ENCODE data around the gene DNAJB8. TPM values are rescaled to one million over a fixed set of nuclear protein-coding genes. Genes with fewer than 3 reads are reported as not detected.

DNAJB8 gene
- total and polyA plus RNA-seq, 8 donors = not detected

DNA sequence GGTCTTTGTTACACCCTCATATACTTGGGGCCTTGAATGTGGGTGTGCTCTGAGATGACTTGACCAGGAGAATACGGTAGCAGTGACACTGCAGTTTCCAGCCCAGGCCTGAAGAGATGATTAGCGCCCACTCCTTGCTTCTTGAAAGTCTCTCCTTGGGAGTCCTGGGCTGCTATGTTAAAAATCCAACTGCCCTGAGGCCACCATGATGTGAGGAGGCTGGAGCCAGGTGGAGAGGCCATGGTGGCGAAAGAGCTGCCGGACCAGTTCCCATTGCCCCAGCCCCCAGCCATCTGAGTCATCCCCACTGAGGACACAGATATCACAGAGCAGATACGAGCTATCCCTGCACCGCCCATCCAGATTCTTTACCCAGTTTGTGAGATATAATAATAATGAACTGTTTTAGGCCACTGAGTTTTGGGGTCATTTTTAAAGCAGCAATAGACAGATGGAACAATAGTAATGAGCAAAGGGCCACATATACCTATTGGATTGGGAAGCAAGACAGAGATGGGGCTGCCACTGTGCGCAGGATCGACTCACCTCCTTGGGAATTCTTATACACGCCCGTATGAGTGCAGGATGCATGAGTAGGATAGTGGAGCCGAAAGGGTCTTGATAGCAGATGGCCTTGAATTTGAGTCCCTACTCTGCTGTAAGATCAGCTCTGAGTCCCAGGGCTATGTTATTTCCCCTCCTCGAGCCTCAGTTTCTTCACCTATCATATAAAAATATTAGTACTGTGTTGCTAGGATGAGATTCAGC, 38.5 kb upstream of the DNAJB8 start:
- ATAC-seq (no peak), DNase-seq (no peak)
- intact Hi-C loops (cut with DNase I) = no loop called here

DNA sequence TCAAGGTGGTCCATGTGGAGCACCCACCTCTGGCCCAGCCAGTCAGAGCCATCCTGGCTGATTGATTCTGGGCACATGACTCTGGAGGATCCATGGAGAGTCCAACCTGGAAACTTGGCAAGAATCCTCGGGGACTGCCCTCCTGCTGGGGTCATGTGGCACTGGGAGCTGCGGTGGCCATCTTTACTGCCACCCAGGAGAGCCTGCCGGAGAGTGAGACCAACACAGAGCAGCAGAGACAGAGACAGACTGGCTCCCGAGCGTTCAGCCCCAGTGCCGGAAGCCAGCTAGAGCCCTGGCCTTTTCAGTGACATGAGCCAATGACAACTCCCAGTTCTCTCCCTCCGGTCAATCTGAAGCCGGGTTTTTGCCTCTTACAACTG, 37.8 kb upstream of the DNAJB8 start:
- no peak overlapping the region for H3K27ac ChIP-seq
- no peak for DNase-seq
- ATAC-seq = no peak

More for the DNA sequence above, 38.5 kb upstream of the DNAJB8 start:
- no peak for TF ChIP-seq CTCF (IDR thresholded peaks at IDR 0.05)
- Histone ChIP-seq H3K36me3 (no peaks in the 10 kb centered on the region), H3K4me3 (no peak overlapping the region), H3K27ac (no peak overlapping the region), H3K9me3 (peaks cover 0 to 4% of the 10 kb centered on the region in 2 donors), H3K27me3 (peaks cover 0 to 14% of the 10 kb centered on the region in 2 donors), H3K4me1 (no peaks in the 10 kb centered on the region)

GRCh38 chr3:128503751-128504532, 37.3 kb upstream of the DNAJB8 start:
- TF ChIP-seq CTCF (IDR thresholded peaks at IDR 0.05) = no peak
- H3K27me3 ChIP-seq = peaks cover 0 to 26% of the 10 kb centered on the region in 2 donors
- H3K4me3 ChIP-seq = no peak overlapping the region
- H3K36me3 ChIP-seq = no peaks in the 10 kb centered on the region
- no peaks in the 10 kb centered on the region for H3K4me1 ChIP-seq
- intact Hi-C loops (cut with DNase I) = no loop called here
- peaks cover 0 to 4% of the 10 kb centered on the region in 2 donors for H3K9me3 ChIP-seq
- DNase-seq (no peak), ATAC-seq (no peak)
- no peak overlapping the region for H3K27ac ChIP-seq

More for the DNA sequence above, 37.8 kb upstream of the DNAJB8 start:
- Histone ChIP-seq H3K9me3 (peaks cover 0 to 4% of the 10 kb centered on the region in 2 donors), H3K27me3 (peaks cover 0 to 21% of the 10 kb centered on the region in 2 donors), H3K36me3 (no peaks in the 10 kb centered on the region), H3K4me3 (no peak overlapping the region), H3K4me1 (no peaks in the 10 kb centered on the region)
- intact Hi-C loops (cut with DNase I) = no loop called here
- TF ChIP-seq CTCF (IDR thresholded peaks at IDR 0.05) = no peak

- TF ChIP-seq CTCF (IDR thresholded peaks at IDR 0.05) = no peak
- intact Hi-C loops (cut with DNase I) = no loop called here
- Histone ChIP-seq H3K4me3 (no peak overlapping the region), H3K27me3 (peaks cover 0 to 34% of the 10 kb centered on the region in 2 donors), H3K9me3 (peaks cover 0 to 4% of the 10 kb centered on the region in 2 donors), H3K4me1 (peaks cover 0 to 2% of the 10 kb centered on the region in 2 donors), H3K27ac (no peak overlapping the region), H3K36me3 (no peaks in the 10 kb centered on the region)
- DNase-seq (no peak), ATAC-seq (no peak)
These were observed 36.5 kb upstream of the DNAJB8 start for GRCh38 chr3:128503164-128503651.

DNA sequence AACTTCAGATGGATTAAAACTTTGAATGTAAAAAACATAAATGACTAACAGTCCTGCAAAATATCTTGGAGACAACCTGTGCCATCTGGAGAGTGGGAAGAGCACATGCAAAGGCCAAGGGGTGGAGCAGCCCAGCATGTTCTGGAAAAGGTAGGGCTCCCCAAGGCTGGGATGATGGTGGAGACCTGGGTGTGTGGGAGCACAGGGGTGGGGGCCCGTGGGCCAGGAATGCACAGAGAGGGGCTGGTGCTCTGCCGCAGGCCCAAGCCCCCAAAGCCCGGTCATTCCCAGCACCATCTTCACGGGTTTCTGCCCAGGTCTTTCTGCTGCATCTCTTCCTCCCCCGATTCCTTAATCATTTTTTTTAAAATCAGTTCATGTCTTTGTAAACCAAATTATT, 36.0 kb upstream of the DNAJB8 start:
- Histone ChIP-seq H3K27ac (no peak overlapping the region), H3K4me3 (no peak overlapping the region), H3K36me3 (no peaks in the 10 kb centered on the region), H3K9me3 (peaks cover 0 to 4% of the 10 kb centered on the region in 2 donors), H3K27me3 (peaks cover 0 to 39% of the 10 kb centered on the region in 2 donors), H3K4me1 (peaks cover 0 to 6% of the 10 kb centered on the region in 2 donors)
- no peak for TF ChIP-seq CTCF (IDR thresholded peaks at IDR 0.05)
- no peak for ATAC-seq
- DNase-seq = no peak
- intact Hi-C loops (cut with DNase I) = no loop called here

Measured in left lung (tissue), 10 donors.